Liver (tissue), 9 donors: ENCODE data around the gene RRN3. TPM values are rescaled to one million over a fixed set of nuclear protein-coding genes. Genes with fewer than 3 reads are reported as not detected.
"Not testable (repeated sequence)": the region's sequence is repeated elsewhere in the genome, so short reads cannot be mapped to it uniquely, and the experiment has no call there.

Experiments
- DNase-seq: peaks from one replicate; pipeline ENCODE4 v3.0.0-alpha.2; 2017; ENCODE audit warnings: low spot score
- H3K27ac ChIP-seq, 2 donors: one replicate each; pipeline ENCODE4 v1.7.0; 2013; ENCODE audit warnings: inconsistent platforms in 2 of 2, low read length in 2 of 2, control low read depth in 1 of 2, low read depth in 1 of 2, mild to moderate bottlenecking in 1 of 2
- H3K27me3 ChIP-seq, 4 donors: one replicate each; pipeline versions ENCODE4 v1.6.1 to v1.7.0; 2013; ENCODE audit warnings: low read length in 3 of 4, inconsistent platforms in 1 of 4, mild to moderate bottlenecking in 1 of 4, moderate library complexity in 1 of 4; ENCODE audit not compliant: control insufficient read depth in 4 of 4, insufficient read depth in 4 of 4
- H3K36me3 ChIP-seq, 4 donors: one replicate each; pipeline versions ENCODE4 v1.6.1 to v1.7.0; 2013; ENCODE audit warnings: low read length in 3 of 4, mild to moderate bottlenecking in 3 of 4, low read depth in 1 of 4, moderate library complexity in 1 of 4; ENCODE audit not compliant: control insufficient read depth in 4 of 4, insufficient read depth in 3 of 4
- H3K4me1 ChIP-seq, 4 donors: one replicate each; pipeline versions ENCODE4 v1.6.1 to v1.7.0; 2013; ENCODE audit warnings: low read length in 3 of 4, mild to moderate bottlenecking in 3 of 4, moderate library complexity in 1 of 4; ENCODE audit not compliant: control insufficient read depth in 4 of 4, insufficient read depth in 4 of 4
- H3K4me3 ChIP-seq, 3 donors: one replicate each; pipeline versions ENCODE4 v1.6.1 to v1.7.0; 2013; ENCODE audit warnings: low read length in 3 of 3, control low read depth in 1 of 3, low read depth in 1 of 3, mild to moderate bottlenecking in 1 of 3
- H3K9ac ChIP-seq, 2 donors: one replicate each; pipeline ENCODE4 v1.7.0; 2013; ENCODE audit warnings: low read length in 2 of 2, mild to moderate bottlenecking in 2 of 2, moderate library complexity in 2 of 2, control low read depth in 1 of 2, low read depth in 1 of 2
- H3K9me3 ChIP-seq, 4 donors: one replicate each; pipeline versions ENCODE4 v1.6.1 to v1.7.0; 2013; ENCODE audit warnings: low read length in 3 of 4; ENCODE audit not compliant: control insufficient read depth in 4 of 4
- FOXA2 ChIP-seq: IDR thresholded peaks from 2 replicates; pipeline ENCODE4 v1.6.1; 2016; ENCODE audit warnings: antibody characterized with exemption
- HNF4A ChIP-seq, 2 donors: conservative IDR thresholded peaks; 2 replicates each; pipeline ENCODE4 v1.6.1; 2016; ENCODE audit warnings: antibody characterized with exemption in 2 of 2, mild to moderate bottlenecking in 2 of 2
- HNF4G ChIP-seq: IDR thresholded peaks from 2 replicates; pipeline ENCODE4 v1.6.1; 2016; ENCODE audit warnings: antibody characterized with exemption
- JUND ChIP-seq, 2 donors: IDR thresholded peaks; 2 replicates each; pipeline ENCODE4 v1.6.1; 2016; ENCODE audit warnings: antibody characterized with exemption in 2 of 2
- NR2F2 ChIP-seq: IDR thresholded peaks from 2 replicates; pipeline ENCODE4 v1.6.1; 2016; ENCODE audit warnings: antibody characterized with exemption
- RAD21 ChIP-seq, 2 donors: IDR thresholded peaks; 2 replicates each; pipeline ENCODE4 v1.6.1; 2016; ENCODE audit warnings: antibody characterized with exemption in 2 of 2, mild to moderate bottlenecking in 2 of 2
- RXRA ChIP-seq, 2 donors: IDR thresholded peaks; 2 replicates each; pipeline ENCODE4 v1.6.1; 2017 to 2018; ENCODE audit warnings: antibody characterized with exemption in 2 of 2, mild to moderate bottlenecking in 1 of 2
- SP1 ChIP-seq: IDR thresholded peaks from 2 replicates; pipeline ENCODE4 v1.6.1; 2018; ENCODE audit warnings: antibody characterized with exemption, mild to moderate bottlenecking
- TAF1 ChIP-seq: conservative IDR thresholded peaks from 2 replicates; pipeline ENCODE4 v1.6.1; 2016; ENCODE audit warnings: antibody characterized with exemption, mild to moderate bottlenecking
- YY1 ChIP-seq: IDR thresholded peaks from 2 replicates; pipeline ENCODE4 v1.6.1; 2016; ENCODE audit warnings: antibody characterized with exemption, mild to moderate bottlenecking
- WGBS: extraction: QIAGEN DNeasy Blood & Tissue Kit; methylation state at CpG from one replicate; pipeline ENCODE4 v1.1.7; 2013; 5-methylcytosine and 5-hydroxymethylcytosine counted together
- polyA plus RNA-seq, 2 donors: library from polyadenylated mRNA; stranded (reverse) in 1 of 2; unstranded in 1 of 2; fragments of 200-250 nt in 1 of 2; fragments of >200 nt in 1 of 2; fragmentation: Nextera tagmentation in 1 of 2; extraction: Ambion mirVana in 1 of 2; gene quantifications; one replicate each; pipeline versions ENCODE4 v1.2.1 to v1.2.3, GENCODE V29; 2013 to 2015
- total RNA-seq, 2 donors: library from RNA; depleted of rRNA; stranded (reverse); fragments of >200 nt; gene quantifications; one replicate each; pipeline ENCODE4 v1.2.3, GENCODE V29; 2014
- TF ChIP-seq, protein P1 (sequence below): IDR thresholded peaks from 2 replicates; pipeline ENCODE4 v1.6.1; 2016; ENCODE audit warnings: antibody characterized with exemption
- TF ChIP-seq, protein P2 (sequence below): IDR thresholded peaks from 2 replicates; pipeline ENCODE4 v1.6.1; 2016; ENCODE audit warnings: antibody characterized with exemption
- TF ChIP-seq, protein P3 (sequence below): fragments of 150-350 bp; IDR thresholded peaks from 2 replicates; pipeline ENCODE4 v1.5.1; 2017; ENCODE audit warnings: improper control_type of control experiment, low read depth, low read length; ENCODE audit not compliant: missing input control
- donor health status: healthy.
- donor health status: healthy.
- donor health status: healthy.
- donor health status: healthy.
- donor health status: healthy.

Gene RRN3
- total and polyA plus RNA-seq, 4 donors: 8.2 to 28.4 (median 16.3) TPM

DNA sequence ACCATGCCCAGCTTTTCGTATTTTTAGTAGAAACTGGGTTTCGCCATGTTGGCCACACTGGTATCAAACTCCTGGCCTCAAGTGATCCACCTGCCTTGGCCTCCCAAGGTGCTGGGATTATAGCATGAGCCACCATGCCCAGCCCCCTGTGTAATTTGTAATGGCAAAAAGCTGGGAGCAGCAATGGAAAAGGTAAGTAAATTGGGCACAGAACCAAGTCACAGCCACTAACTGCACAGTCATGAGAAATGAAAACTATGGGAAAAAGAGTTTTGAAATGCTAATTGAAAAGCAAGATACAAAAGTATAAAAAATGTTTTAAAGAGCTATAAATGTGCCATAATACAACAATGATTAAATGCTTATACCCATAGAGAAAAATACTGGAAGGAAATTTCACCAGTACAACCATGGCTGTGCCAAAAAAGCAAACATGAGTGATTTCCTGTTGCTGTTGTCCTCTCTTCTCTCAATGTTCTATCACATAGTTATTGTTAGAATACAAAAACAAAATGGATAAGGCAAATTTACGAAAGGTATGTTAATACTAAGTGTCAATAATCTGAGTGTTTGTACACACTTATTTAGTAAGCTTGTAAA lies 44.4 kb downstream of the RRN3 start (continued):
- TF ChIP-seq JUND (IDR thresholded peaks at IDR 0.05) (no peak), FOXA2 (no peak), HNF4A (conservative IDR thresholded peaks at IDR 0.05) (no peak)

DNA sequence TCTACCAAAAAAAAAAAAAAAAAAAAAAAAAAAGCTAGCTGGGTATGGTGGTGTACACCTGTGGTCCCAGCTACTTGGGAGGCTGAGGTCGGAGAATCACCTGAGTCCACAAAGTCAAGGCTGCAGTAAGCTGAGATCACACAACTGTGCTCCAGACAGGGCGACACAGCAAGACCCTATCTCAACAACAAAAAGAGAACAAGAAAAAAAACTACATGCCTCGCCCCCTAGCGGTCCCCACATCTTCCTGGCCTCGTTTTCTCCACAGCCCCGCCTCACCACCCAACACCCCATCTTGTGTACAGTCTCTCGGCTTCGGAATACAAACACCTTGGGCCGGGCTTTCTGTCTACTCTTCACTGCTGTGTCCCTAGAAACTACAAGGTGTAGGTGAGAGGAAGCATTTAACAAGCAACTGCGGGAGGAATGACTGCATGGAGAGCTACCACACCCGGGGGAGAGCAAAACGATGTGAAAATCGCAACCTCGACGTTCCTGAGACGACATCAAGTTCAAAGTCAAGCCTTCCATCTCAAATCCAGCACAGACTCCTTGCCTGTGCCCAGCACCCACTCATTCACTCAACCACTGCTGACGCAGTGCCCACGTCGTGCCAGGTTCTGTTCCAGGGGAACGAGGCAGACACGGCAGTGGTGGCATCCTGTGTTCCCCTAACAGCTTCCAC lies 47.2 kb downstream of the RRN3 start:
- Histone ChIP-seq H3K27me3 (no peaks in the 10 kb centered on the region), H3K4me1 (peaks cover 4 to 34% (median 22%) of the 10 kb centered on the region in 4 donors), H3K9me3 (no peaks in the 10 kb centered on the region), H3K36me3 (peaks cover 0 to 2% (median under 1%) of the 10 kb centered on the region in 4 donors), H3K27ac (no peak overlapping the region), H3K9ac (no peak overlapping the region), H3K4me3 (no peak overlapping the region)
- TF ChIP-seq RAD21 (IDR thresholded peaks at IDR 0.05) (no peak), HNF4A (conservative IDR thresholded peaks at IDR 0.05) (no peak)
- TF ChIP-seq, protein P1, sequence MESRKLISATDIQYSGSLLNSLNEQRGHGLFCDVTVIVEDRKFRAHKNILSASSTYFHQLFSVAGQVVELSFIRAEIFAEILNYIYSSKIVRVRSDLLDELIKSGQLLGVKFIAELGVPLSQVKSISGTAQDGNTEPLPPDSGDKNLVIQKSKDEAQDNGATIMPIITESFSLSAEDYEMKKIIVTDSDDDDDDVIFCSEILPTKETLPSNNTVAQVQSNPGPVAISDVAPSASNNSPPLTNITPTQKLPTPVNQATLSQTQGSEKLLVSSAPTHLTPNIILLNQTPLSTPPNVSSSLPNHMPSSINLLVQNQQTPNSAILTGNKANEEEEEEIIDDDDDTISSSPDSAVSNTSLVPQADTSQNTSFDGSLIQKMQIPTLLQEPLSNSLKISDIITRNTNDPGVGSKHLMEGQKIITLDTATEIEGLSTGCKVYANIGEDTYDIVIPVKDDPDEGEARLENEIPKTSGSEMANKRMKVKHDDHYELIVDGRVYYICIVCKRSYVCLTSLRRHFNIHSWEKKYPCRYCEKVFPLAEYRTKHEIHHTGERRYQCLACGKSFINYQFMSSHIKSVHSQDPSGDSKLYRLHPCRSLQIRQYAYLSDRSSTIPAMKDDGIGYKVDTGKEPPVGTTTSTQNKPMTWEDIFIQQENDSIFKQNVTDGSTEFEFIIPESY: no peak
- no peak for DNase-seq
- 97% methylated on average over 21 of the region's 21 CpGs for WGBS

DNA sequence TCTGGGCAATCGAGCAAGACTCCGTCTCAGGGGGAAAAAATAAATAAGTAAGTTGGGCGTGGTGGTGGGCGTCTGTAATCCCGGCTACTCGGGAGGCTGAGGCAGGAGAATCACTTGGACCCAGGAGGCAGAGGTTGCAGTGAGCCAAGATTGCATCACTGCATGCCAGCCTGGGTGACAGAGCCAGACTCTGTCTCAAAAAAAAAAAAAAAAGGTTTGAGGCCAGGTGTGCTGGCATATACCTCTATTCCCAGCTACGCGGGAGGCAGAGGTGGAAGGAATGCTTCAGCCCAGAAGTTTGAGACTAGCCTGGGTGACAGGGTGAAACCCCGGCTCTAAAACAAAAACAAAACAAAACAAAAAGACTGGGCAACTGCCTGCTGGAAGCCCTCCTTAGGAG lies 48.8 kb downstream of the RRN3 start:
- TF ChIP-seq, protein P2, sequence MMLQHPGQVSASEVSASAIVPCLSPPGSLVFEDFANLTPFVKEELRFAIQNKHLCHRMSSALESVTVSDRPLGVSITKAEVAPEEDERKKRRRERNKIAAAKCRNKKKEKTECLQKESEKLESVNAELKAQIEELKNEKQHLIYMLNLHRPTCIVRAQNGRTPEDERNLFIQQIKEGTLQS: peak; percentile 47
- TF ChIP-seq HNF4A (conservative IDR thresholded peaks at IDR 0.05): peak; percentile 56 to 59
- DNase-seq, H3K9ac ChIP-seq, H3K27me3 ChIP-seq, H3K9me3 ChIP-seq, H3K4me3 ChIP-seq, H3K36me3 ChIP-seq: not testable (repeated sequence)
- H3K27ac ChIP-seq: peak overlapping the region; percentile 56 to 57
- WGBS: 55% methylated on average over 9 of the region's 9 CpGs
- peaks cover 4 to 37% (median 23%) of the 10 kb centered on the region in 4 donors for H3K4me1 ChIP-seq

DNA sequence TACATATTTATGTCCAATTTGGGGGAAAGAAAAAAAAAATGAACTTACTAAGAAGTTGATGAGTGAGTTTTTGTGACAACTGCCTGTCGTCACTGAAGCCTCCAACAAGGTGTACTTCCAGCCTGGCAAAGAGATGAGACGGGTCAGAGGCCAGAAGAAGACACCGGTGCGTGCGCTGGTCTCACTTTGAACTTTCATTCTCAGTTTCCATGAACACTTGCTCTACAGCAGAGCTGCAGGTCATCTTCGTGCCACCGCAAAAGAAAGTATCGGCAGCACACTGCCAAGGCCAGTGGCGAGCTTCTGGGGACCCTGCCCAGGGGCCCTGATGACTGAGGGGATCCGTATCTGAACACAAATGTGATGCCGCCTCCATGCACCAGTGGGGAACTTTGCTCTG lies 49.8 kb downstream of the RRN3 start:
- H3K27ac ChIP-seq: peak overlapping the region; percentile 10 to 14
- H3K4me3 ChIP-seq: no peak overlapping the region
- peaks cover 9 to 17% (median 12%) of the 10 kb centered on the region in 4 donors for H3K36me3 ChIP-seq
- 69% methylated on average over 11 of the region's 11 CpGs for WGBS
- no peaks in the 10 kb centered on the region for H3K27me3 ChIP-seq
- H3K9me3 ChIP-seq: no peaks in the 10 kb centered on the region
- TF ChIP-seq NR2F2: no peak
- no peak for TF ChIP-seq RXRA (IDR thresholded peaks at IDR 0.05)
- TF ChIP-seq, protein P3, sequence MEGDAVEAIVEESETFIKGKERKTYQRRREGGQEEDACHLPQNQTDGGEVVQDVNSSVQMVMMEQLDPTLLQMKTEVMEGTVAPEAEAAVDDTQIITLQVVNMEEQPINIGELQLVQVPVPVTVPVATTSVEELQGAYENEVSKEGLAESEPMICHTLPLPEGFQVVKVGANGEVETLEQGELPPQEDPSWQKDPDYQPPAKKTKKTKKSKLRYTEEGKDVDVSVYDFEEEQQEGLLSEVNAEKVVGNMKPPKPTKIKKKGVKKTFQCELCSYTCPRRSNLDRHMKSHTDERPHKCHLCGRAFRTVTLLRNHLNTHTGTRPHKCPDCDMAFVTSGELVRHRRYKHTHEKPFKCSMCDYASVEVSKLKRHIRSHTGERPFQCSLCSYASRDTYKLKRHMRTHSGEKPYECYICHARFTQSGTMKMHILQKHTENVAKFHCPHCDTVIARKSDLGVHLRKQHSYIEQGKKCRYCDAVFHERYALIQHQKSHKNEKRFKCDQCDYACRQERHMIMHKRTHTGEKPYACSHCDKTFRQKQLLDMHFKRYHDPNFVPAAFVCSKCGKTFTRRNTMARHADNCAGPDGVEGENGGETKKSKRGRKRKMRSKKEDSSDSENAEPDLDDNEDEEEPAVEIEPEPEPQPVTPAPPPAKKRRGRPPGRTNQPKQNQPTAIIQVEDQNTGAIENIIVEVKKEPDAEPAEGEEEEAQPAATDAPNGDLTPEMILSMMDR: no peak
- no peak for TF ChIP-seq HNF4A (conservative IDR thresholded peaks at IDR 0.05)
- TF ChIP-seq, protein P2: no peak
- TF ChIP-seq FOXA2: no peak
- TF ChIP-seq YY1: no peak
- no peak for TF ChIP-seq SP1
- no peak for TF ChIP-seq HNF4G
- TF ChIP-seq, protein P1: no peak
- no peak for TF ChIP-seq TAF1
- DNase-seq: no peak
- H3K4me1 ChIP-seq: peaks cover 4 to 31% (median 20%) of the 10 kb centered on the region in 4 donors
- H3K9ac ChIP-seq: no peak overlapping the region
